AG04450 (cell line): Measurements from ENCODE around the gene CAMTA2. TPM values are rescaled to one million over a fixed set of nuclear protein-coding genes. Genes with fewer than 3 reads are reported as not detected.

Source experiments
- CTCF ChIA-PET: fragments of 300-600, 350-600 bp; formaldehyde crosslinking; extraction: SDS; loops from one replicate; lab custom pipeline; 2022; ENCODE audit warnings: antibody characterized with exemption, inconsistent platforms; lab: Charles Lee
- POLR2A ChIA-PET: fragments of 350-600 bp; formaldehyde crosslinking; extraction: SDS; loops from one replicate; lab custom pipeline; 2021; ENCODE audit warnings: antibody characterized with exemption, inconsistent platforms; lab: Yijun Ruan, JAX
- DNase-seq: peaks from one replicate; pipeline ENCODE4 v3.0.0-alpha.2; 2011; ENCODE audit warnings: low read depth, low spot score
- H3K27ac ChIP-seq: one replicate; pipeline ENCODE4 v1.5.1; 2012; ENCODE audit warnings: low read depth, low read length, control low read depth
- H3K27me3 ChIP-seq: one replicate; pipeline ENCODE4 v1.6.0; 2012; ENCODE audit warnings: low read length; ENCODE audit not compliant: control insufficient read depth, insufficient read depth
- H3K4me3 ChIP-seq: 2 replicates; pipeline ENCODE4 v1.5.1; 2011; ENCODE audit warnings: mild to moderate bottlenecking, low read depth, low read length, control low read depth
- H3K9me3 ChIP-seq: 2 replicates; pipeline ENCODE4 v1.5.1; 2012; ENCODE audit warnings: low read length; ENCODE audit not compliant: control insufficient read depth, insufficient read depth
- CTCF ChIP-seq: IDR thresholded peaks from 2 replicates; pipeline ENCODE4 v1.5.1; 2011; ENCODE audit warnings: low read depth, low read length, control low read depth, inconsistent platforms
- polyA plus RNA-seq: library from polyadenylated mRNA; depleted of rRNA; stranded (reverse); fragments of >200 nt; gene quantifications from 2 replicates; pipeline ENCODE4 v1.2.3, GENCODE V29; 2011

Gene CAMTA2
- polyA plus RNA-seq, 1 experiment = 18.0 TPM

GRCh38 chr17:4997302-4998026, 10.0 kb upstream of the CAMTA2 start, which contains the start of the genes INCA1 and KIF1C:
Gene INCA1 (minus strand): TSS chr17:4997522. CDS start chr17:4994437, 3,085 bp downstream.
Gene KIF1C (plus strand): TSS chr17:4997950. CDS start chr17:5000247, 2,297 bp downstream.
- Histone ChIP-seq H3K9me3 (no peaks in the 10 kb centered on the region; the same call in 1 of the 2 replicates), H3K27ac (peak within 1 kb of the TSS; percentile 39), H3K4me3 (peak within 1 kb of the TSS; percentile 94), H3K27me3 (no peaks in the 10 kb centered on the region)
- DNase-seq = peak; percentile 54
- TF ChIP-seq CTCF = no peak
- CTCF ChIA-PET = interaction anchor here (1.5 to 1.8 kb wide), 3 partner anchors 8 to 64 kb away, joined by 3 to 5 read pairs (median 4); partner anchors contain the start of gene CAMTA2
- POLR2A ChIA-PET = interaction anchor here (0.5 to 1.7 kb wide), 9 partner anchors 9 to 58 kb away, joined by 3 to 15 read pairs (median 4); partner anchors contain the start of genes CAMTA2, PFN1, RNF167 and SLC25A11

GRCh38 chr17:4994081-4994595, 6.7 kb upstream of the CAMTA2 start:
- TF ChIP-seq CTCF = no peak
- Histone ChIP-seq H3K27me3 (no peaks in the 10 kb centered on the region), H3K9me3 (no peaks in the 10 kb centered on the region), H3K27ac (no peak overlapping the region), H3K4me3 (no peak overlapping the region)
- ChIA-PET POLR2A (no interaction called here), CTCF (interaction anchor here (0.9 kb wide), 2 partner anchors 8 to 14 kb away, joined by 3 to 5 read pairs; no protein-coding TSS in a partner anchor)
- DNase-seq = no peak

- Histone ChIP-seq H3K9me3 (no peaks in the 10 kb centered on the region; the same call in 1 of the 2 replicates), H3K27ac (peak overlapping the region; percentile 52), H3K4me3 (peak overlapping the region; percentile 85), H3K27me3 (no peaks in the 10 kb centered on the region)
- no peak for DNase-seq
- ChIA-PET CTCF (interaction anchor here (0.6 to 1.9 kb wide), 12 partner anchors 8 to 79 kb away, joined by 3 to 7 read pairs (median 4); partner anchors contain the start of genes INCA1, KIF1C and SLC25A11), POLR2A (interaction anchor here (0.8 to 3.1 kb wide), 5 partner anchors 10 to 71 kb away, joined by 3 to 11 read pairs (median 5); partner anchors contain the start of genes INCA1, KIF1C and SPAG7)
- TF ChIP-seq CTCF = no peak
Measured at GRCh38 chr17:4987767-4988567, 492 bp upstream of the CAMTA2 start.

DNA sequence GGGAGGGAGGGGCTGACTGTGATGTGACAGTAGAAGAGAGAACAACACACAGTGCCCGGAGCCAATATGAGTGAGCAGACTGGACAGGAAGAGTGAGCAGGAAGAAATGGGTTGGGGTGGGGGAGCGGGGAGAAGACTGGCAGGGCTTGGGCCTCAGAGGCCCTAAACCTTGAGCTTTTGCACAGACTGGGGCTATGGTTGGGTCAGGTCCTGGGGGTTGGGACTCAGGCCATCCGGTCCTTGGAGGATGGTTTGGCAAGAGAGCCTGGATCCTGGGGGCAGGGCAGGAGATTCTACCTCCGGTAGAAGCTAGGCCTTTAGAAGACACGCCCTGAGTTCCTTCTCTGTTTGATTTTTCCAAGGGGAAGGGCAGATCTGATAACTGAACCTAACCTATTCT, 1.1 kb downstream of the CAMTA2 start:
- Histone ChIP-seq H3K27me3 (no peaks in the 10 kb centered on the region), H3K27ac (no peak overlapping the region), H3K9me3 (no peaks in the 10 kb centered on the region; the same call in 1 of the 2 replicates), H3K4me3 (peak overlapping the region; percentile 85)
- POLR2A ChIA-PET = interaction anchor here (1.2 to 3.1 kb wide), 3 partner anchors 11 to 73 kb away, joined by 5 to 11 read pairs (median 6); partner anchors contain the start of genes INCA1, KIF1C and SPAG7
- no peak for DNase-seq
- TF ChIP-seq CTCF = no peak
- CTCF ChIA-PET = interaction anchor here (0.8 to 1.9 kb wide), 5 partner anchors 8 to 77 kb away, joined by 3 to 6 read pairs (median 3); no protein-coding TSS in a partner anchor
